ENCODE data around the gene SGSM2. TPM values are rescaled to one million over a fixed set of nuclear protein-coding genes. Genes with fewer than 3 reads are reported as not detected.

Gene SGSM2
- total and polyA plus RNA-seq, 2 of the 13 experiments (the other 11 are each of a cell fraction or from before 2014, with no cell fraction given) = 30.4 to 51.3 TPM

DNA sequence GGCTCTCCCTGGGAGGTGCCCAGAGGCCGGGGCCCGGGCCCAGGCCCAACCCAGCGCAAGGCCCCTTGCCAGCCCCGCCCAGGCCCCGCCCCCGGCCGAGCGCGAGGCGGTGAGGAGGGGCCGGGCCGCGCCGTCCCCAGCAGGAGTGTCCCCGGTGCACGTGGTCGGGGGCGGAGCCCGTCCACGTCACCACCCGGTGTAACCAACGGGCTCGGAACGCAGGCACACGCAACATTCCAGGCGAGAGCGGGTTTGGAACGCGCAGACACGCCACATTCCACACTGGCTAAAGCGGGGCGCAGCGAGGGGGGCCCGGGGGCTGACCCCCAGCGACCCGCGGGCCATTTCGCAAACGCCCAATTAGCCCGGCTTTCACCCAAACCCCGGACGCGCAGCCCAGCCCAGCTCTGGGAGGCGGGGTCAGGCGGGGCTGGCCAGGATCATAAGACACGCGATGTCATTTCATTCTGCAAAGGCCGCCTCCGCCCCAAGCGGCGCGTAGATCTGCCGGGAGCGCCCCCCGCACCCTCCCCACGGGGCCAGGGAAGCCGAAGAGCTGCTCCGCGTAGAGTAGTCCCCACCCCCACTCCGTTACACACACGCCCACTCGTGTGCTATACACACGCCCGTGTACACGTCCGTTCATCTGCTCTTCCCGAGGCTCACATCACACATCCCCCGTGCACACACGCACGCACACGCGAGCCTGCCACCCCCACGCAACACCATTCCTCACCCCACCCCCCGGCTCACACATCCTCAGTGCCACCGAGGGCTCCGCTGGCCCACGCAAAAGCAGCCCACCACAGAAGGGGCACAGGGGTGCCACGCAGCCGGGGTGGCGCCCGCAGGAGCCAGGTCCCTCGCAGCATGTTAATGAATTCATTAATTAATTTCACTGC, 62.5 kb downstream of the SGSM2 start (continued):
- TF ChIP-seq, protein P1, sequence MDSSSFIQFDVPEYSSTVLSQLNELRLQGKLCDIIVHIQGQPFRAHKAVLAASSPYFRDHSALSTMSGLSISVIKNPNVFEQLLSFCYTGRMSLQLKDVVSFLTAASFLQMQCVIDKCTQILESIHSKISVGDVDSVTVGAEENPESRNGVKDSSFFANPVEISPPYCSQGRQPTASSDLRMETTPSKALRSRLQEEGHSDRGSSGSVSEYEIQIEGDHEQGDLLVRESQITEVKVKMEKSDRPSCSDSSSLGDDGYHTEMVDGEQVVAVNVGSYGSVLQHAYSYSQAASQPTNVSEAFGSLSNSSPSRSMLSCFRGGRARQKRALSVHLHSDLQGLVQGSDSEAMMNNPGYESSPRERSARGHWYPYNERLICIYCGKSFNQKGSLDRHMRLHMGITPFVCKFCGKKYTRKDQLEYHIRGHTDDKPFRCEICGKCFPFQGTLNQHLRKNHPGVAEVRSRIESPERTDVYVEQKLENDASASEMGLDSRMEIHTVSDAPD (CRISPR knock-in tag; IDR thresholded peaks at IDR 0.05) = no peak
- TF ChIP-seq NFE2 (CRISPR knock-in tag; IDR thresholded peaks at IDR 0.05) (no peak), ZNF558 (CRISPR knock-in tag; IDR thresholded peaks at IDR 0.05; ENCODE audit: borderline replicate concordance) (no peak; the same call in 1 of the 2 replicates), KLF15 (CRISPR knock-in tag; IDR thresholded peaks at IDR 0.05; ENCODE audit: borderline replicate concordance) (no peak), HIVEP1 (CRISPR knock-in tag; IDR thresholded peaks at IDR 0.05) (peak; percentile 91), MIXL1 (CRISPR knock-in tag; IDR thresholded peaks at IDR 0.05) (no peak), PITX1 (CRISPR knock-in tag; IDR thresholded peaks at IDR 0.05) (peak; percentile 46; the same call in 1 of the 2 replicates), TEAD3 (CRISPR knock-in tag; optimal IDR thresholded peaks at IDR 0.05; ENCODE audit: borderline replicate concordance) (peak; percentile 99), ZFX (CRISPR knock-in tag; IDR thresholded peaks at IDR 0.05; ENCODE audit: low read depth) (peak; percentile 55), MEF2D (CRISPR knock-in tag; IDR thresholded peaks at IDR 0.05) (peak; percentile 56; the same call in 1 of the 2 replicates), SIX1 (CRISPR knock-in tag; IDR thresholded peaks at IDR 0.05; ENCODE audit: borderline replicate concordance) (no peak), ZNF629 (CRISPR knock-in tag; conservative IDR thresholded peaks at IDR 0.05) (no peak; the same call in 1 of the 2 replicates), NR2F1 (CRISPR knock-in tag; IDR thresholded peaks at IDR 0.05) (peak in 1 of 2 experiments; percentile 93; a peak in 3 of 4 replicates), REXO4 (CRISPR knock-in tag; IDR thresholded peaks at IDR 0.05; ENCODE audit: borderline replicate concordance) (no peak), ZNF674 (CRISPR knock-in tag; IDR thresholded peaks at IDR 0.05; ENCODE audit: low read depth) (no peak; the same call in 1 of the 2 replicates), GPN1 (CRISPR knock-in tag; IDR thresholded peaks at IDR 0.05; ENCODE audit: borderline replicate concordance) (no peak), CENPT (CRISPR knock-in tag; IDR thresholded peaks at IDR 0.05; ENCODE audit: low read depth) (no peak), NFATC3 (CRISPR knock-in tag; IDR thresholded peaks at IDR 0.05) (0 out of 2 replicates have a peak, but pooled peaks have one; percentile 70), ZNF333 (CRISPR knock-in tag; IDR thresholded peaks at IDR 0.05; ENCODE audit: borderline replicate concordance) (0 out of 2 replicates have a peak, but pooled peaks have one; percentile 84), HMG20B (CRISPR knock-in tag; conservative IDR thresholded peaks at IDR 0.05) (no peak), AHR (CRISPR knock-in tag; IDR thresholded peaks at IDR 0.05) (no peak)
- TF ChIP-seq, protein P2, sequence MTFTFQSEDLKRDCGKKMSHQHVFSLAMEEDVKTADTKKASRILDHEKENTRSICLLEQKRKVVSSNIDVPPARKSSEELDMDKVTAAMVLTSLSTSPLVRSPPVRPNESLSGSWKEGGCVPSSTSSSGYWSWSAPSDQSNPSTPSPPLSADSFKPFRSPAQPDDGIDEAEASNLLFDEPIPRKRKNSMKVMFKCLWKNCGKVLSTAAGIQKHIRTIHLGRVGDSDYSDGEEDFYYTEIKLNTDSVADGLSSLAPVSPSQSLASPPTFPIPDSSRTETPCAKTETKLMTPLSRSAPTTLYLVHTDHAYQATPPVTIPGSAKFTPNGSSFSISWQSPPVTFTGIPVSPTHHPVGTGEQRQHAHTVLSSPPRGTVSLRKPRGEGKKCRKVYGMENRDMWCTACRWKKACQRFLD (CRISPR knock-in tag; IDR thresholded peaks at IDR 0.05; ENCODE audit: borderline replicate concordance) = peak; percentile 42; the same call in 1 of the 2 replicates
- TF ChIP-seq, protein P3, sequence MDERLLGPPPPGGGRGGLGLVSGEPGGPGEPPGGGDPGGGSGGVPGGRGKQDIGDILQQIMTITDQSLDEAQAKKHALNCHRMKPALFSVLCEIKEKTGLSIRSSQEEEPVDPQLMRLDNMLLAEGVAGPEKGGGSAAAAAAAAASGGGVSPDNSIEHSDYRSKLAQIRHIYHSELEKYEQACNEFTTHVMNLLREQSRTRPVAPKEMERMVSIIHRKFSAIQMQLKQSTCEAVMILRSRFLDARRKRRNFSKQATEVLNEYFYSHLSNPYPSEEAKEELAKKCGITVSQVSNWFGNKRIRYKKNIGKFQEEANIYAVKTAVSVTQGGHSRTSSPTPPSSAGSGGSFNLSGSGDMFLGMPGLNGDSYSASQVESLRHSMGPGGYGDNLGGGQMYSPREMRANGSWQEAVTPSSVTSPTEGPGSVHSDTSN (CRISPR knock-in tag; IDR thresholded peaks at IDR 0.05) = no peak
- TF ChIP-seq, protein P4, sequence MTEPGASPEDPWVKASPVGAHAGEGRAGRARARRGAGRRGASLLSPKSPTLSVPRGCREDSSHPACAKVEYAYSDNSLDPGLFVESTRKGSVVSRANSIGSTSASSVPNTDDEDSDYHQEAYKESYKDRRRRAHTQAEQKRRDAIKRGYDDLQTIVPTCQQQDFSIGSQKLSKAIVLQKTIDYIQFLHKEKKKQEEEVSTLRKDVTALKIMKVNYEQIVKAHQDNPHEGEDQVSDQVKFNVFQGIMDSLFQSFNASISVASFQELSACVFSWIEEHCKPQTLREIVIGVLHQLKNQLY (CRISPR knock-in tag; IDR thresholded peaks at IDR 0.05) = peak; percentile 75; the same call in 1 of the 2 replicates

Measured in HepG2 (cell line).